ENCODE measurements around the gene TSHZ2.
"Not testable (repeated sequence)": the region's sequence is repeated elsewhere in the genome, so short reads cannot be mapped to it uniquely, and the experiment has no call there.

Gene TSHZ2

GRCh38 chr20:53019464-53019863 is 47.3 kb downstream of the TSHZ2 start:
- no peaks in the 10 kb centered on the region for H3K4me1 ChIP-seq (ENCODE audit: insufficient read depth, low read length)
- H3K9ac ChIP-seq (ENCODE audit: low read depth, low read length), result no peak overlapping the region
- H3K36me3 ChIP-seq (ENCODE audit: insufficient read depth, low read length), result no peaks in the 10 kb centered on the region
- no peaks in the 10 kb centered on the region; the same call in 1 of the 2 replicates for H3K9me3 ChIP-seq (ENCODE audit: control insufficient read depth, insufficient read depth, low read length)

GRCh38 chr20:53020376-53020775 is 48.2 kb downstream of the TSHZ2 start:
- H3K4me1 ChIP-seq (ENCODE audit: insufficient read depth, low read length), result no peaks in the 10 kb centered on the region
- H3K9ac ChIP-seq (ENCODE audit: low read depth, low read length), result no peak overlapping the region
- no peaks in the 10 kb centered on the region; the same call in 1 of the 2 replicates for H3K9me3 ChIP-seq (ENCODE audit: control insufficient read depth, insufficient read depth, low read length)
- no peaks in the 10 kb centered on the region for H3K36me3 ChIP-seq (ENCODE audit: insufficient read depth, low read length)

GRCh38 chr20:53020834-53021233 is 48.7 kb downstream of the TSHZ2 start:
- Histone ChIP-seq H3K36me3 (ENCODE audit: insufficient read depth, low read length) (no peaks in the 10 kb centered on the region), H3K4me1 (ENCODE audit: insufficient read depth, low read length) (no peaks in the 10 kb centered on the region), H3K9me3 (ENCODE audit: control insufficient read depth, insufficient read depth, low read length) (no peaks in the 10 kb centered on the region; the same call in 1 of the 2 replicates), H3K9ac (ENCODE audit: low read depth, low read length) (no peak overlapping the region)

GRCh38 chr20:53021934-53022333 is 49.8 kb downstream of the TSHZ2 start:
- H3K4me1 ChIP-seq (ENCODE audit: insufficient read depth, low read length), result no peaks in the 10 kb centered on the region
- no peak overlapping the region for H3K9ac ChIP-seq (ENCODE audit: low read depth, low read length)
- H3K9me3 ChIP-seq (ENCODE audit: control insufficient read depth, insufficient read depth, low read length), result no peaks in the 10 kb centered on the region
- no peaks in the 10 kb centered on the region for H3K36me3 ChIP-seq (ENCODE audit: insufficient read depth, low read length)

GRCh38 chr20:53023732-53024520 is 51.8 kb downstream of the TSHZ2 start:
- Histone ChIP-seq H3K4me1 (ENCODE audit: insufficient read depth, low read length) (no peaks in the 10 kb centered on the region), H3K9me3 (ENCODE audit: control insufficient read depth, insufficient read depth, low read length) (no peaks in the 10 kb centered on the region), H3K36me3 (ENCODE audit: insufficient read depth, low read length) (no peaks in the 10 kb centered on the region), H3K9ac (ENCODE audit: low read depth, low read length) (no peak overlapping the region)

- not testable (repeated sequence) for H3K4me1 ChIP-seq (ENCODE audit: insufficient read depth, low read length); H3K36me3 ChIP-seq (ENCODE audit: insufficient read depth, low read length); H3K9ac ChIP-seq (ENCODE audit: low read depth, low read length); H3K9me3 ChIP-seq (ENCODE audit: control insufficient read depth, insufficient read depth, low read length)
Observed at GRCh38 chr20:53024653-53025052, 52.5 kb downstream of the TSHZ2 start.

- no peaks in the 10 kb centered on the region for H3K36me3 ChIP-seq (ENCODE audit: insufficient read depth, low read length)
- H3K4me1 ChIP-seq (ENCODE audit: insufficient read depth, low read length), result no peaks in the 10 kb centered on the region
- H3K9me3 ChIP-seq (ENCODE audit: control insufficient read depth, insufficient read depth, low read length), result no peaks in the 10 kb centered on the region
- H3K9ac ChIP-seq (ENCODE audit: low read depth, low read length), result no peak overlapping the region
Observed at GRCh38 chr20:53027089-53027488, 54.9 kb downstream of the TSHZ2 start.

- Histone ChIP-seq H3K4me1 (ENCODE audit: insufficient read depth, low read length) (no peaks in the 10 kb centered on the region), H3K9me3 (ENCODE audit: control insufficient read depth, insufficient read depth, low read length) (no peaks in the 10 kb centered on the region), H3K9ac (ENCODE audit: low read depth, low read length) (no peak overlapping the region), H3K36me3 (ENCODE audit: insufficient read depth, low read length) (no peaks in the 10 kb centered on the region)
Observed at GRCh38 chr20:53028337-53029007, 56.3 kb downstream of the TSHZ2 start.

- no peaks in the 10 kb centered on the region for H3K9me3 ChIP-seq (ENCODE audit: control insufficient read depth, insufficient read depth, low read length)
- no peaks in the 10 kb centered on the region for H3K4me1 ChIP-seq (ENCODE audit: insufficient read depth, low read length)
- H3K36me3 ChIP-seq (ENCODE audit: insufficient read depth, low read length), result no peaks in the 10 kb centered on the region
- H3K9ac ChIP-seq (ENCODE audit: low read depth, low read length), result no peak overlapping the region
Observed at GRCh38 chr20:53030061-53030460, 57.9 kb downstream of the TSHZ2 start.

- Histone ChIP-seq H3K9me3 (ENCODE audit: control insufficient read depth, insufficient read depth, low read length) (no peaks in the 10 kb centered on the region), H3K36me3 (ENCODE audit: insufficient read depth, low read length) (no peaks in the 10 kb centered on the region), H3K9ac (ENCODE audit: low read depth, low read length) (no peak overlapping the region), H3K4me1 (ENCODE audit: insufficient read depth, low read length) (no peaks in the 10 kb centered on the region)
Observed at GRCh38 chr20:53032046-53032445, 59.9 kb downstream of the TSHZ2 start.

- H3K9ac ChIP-seq (ENCODE audit: low read depth, low read length), result no peak overlapping the region
- no peaks in the 10 kb centered on the region for H3K9me3 ChIP-seq (ENCODE audit: control insufficient read depth, insufficient read depth, low read length)
- H3K36me3 ChIP-seq (ENCODE audit: insufficient read depth, low read length), result no peaks in the 10 kb centered on the region
- H3K4me1 ChIP-seq (ENCODE audit: insufficient read depth, low read length), result no peaks in the 10 kb centered on the region
Observed at GRCh38 chr20:53032478-53032932, 60.3 kb downstream of the TSHZ2 start.

GRCh38 chr20:53033176-53033575 is 61.0 kb downstream of the TSHZ2 start:
- Histone ChIP-seq H3K9ac (ENCODE audit: low read depth, low read length) (no peak overlapping the region), H3K4me1 (ENCODE audit: insufficient read depth, low read length) (no peaks in the 10 kb centered on the region)

GRCh38 chr20:53034899-53035298 is 62.7 kb downstream of the TSHZ2 start:
- no peaks in the 10 kb centered on the region for H3K36me3 ChIP-seq (ENCODE audit: insufficient read depth, low read length)
- no peak overlapping the region for H3K9ac ChIP-seq (ENCODE audit: low read depth, low read length)
- H3K9me3 ChIP-seq (ENCODE audit: control insufficient read depth, insufficient read depth, low read length), result no peaks in the 10 kb centered on the region
- H3K4me1 ChIP-seq (ENCODE audit: insufficient read depth, low read length), result no peaks in the 10 kb centered on the region

More at GRCh38 chr20:53033176-53033575, 61.0 kb downstream of the TSHZ2 start:
- no peaks in the 10 kb centered on the region for H3K9me3 ChIP-seq (ENCODE audit: control insufficient read depth, insufficient read depth, low read length)
- no peaks in the 10 kb centered on the region for H3K36me3 ChIP-seq (ENCODE audit: insufficient read depth, low read length)

- no peaks in the 10 kb centered on the region for H3K4me1 ChIP-seq (ENCODE audit: insufficient read depth, low read length)
- H3K9me3 ChIP-seq (ENCODE audit: control insufficient read depth, insufficient read depth, low read length), result no peaks in the 10 kb centered on the region
- H3K9ac ChIP-seq (ENCODE audit: low read depth, low read length), result no peak overlapping the region
- no peaks in the 10 kb centered on the region for H3K36me3 ChIP-seq (ENCODE audit: insufficient read depth, low read length)
Observed at GRCh38 chr20:53036992-53037391, 64.8 kb downstream of the TSHZ2 start.

GRCh38 chr20:53037621-53038020 is 65.5 kb downstream of the TSHZ2 start:
- no peaks in the 10 kb centered on the region for H3K36me3 ChIP-seq (ENCODE audit: insufficient read depth, low read length)
- no peaks in the 10 kb centered on the region for H3K9me3 ChIP-seq (ENCODE audit: control insufficient read depth, insufficient read depth, low read length)
- H3K9ac ChIP-seq (ENCODE audit: low read depth, low read length), result no peak overlapping the region
- no peaks in the 10 kb centered on the region for H3K4me1 ChIP-seq (ENCODE audit: insufficient read depth, low read length)

Measured in ES-I3 (cell line).